HepG2 (cell line): ENCODE results near the gene HMX1. TPM values are rescaled to one million over a fixed set of nuclear protein-coding genes. Genes with fewer than 3 reads are reported as not detected.
A peak's percentile ranks its signal among the peaks of the same experiment; 100 is the strongest.

Source experiments
- ATAC-seq: fragments of 200-7000 bp; cut with Tn5 transposase; 3 replicates; pipeline ENCODE4 v1.9.1; 2020; ENCODE audit warnings: mild to moderate bottlenecking, moderate library complexity
- BruUV-seq: library from RNA; stranded (reverse); fragments of 400-500 nt; replicated peaks from 2 replicates; lab custom pipeline; 2021; lab: Mats Ljungman, UMichigan
- CTCF ChIA-PET: fragments of 300-600 bp; formaldehyde crosslinking; extraction: SDS; loops from one replicate; lab custom pipeline; 2021; ENCODE audit warnings: low total read pairs, inconsistent platforms, low intra/inter-chr PET ratio; lab: Yijun Ruan, JAX
- POLR2A ChIA-PET: fragments of 350-600 bp; sonication (Branson Sonifier 250); formaldehyde crosslinking; loops from one replicate; lab custom pipeline; 2020; ENCODE audit warnings: antibody characterized with exemption, inconsistent platforms; lab: Yijun Ruan, JAX
- DNase-seq: peaks from one replicate; pipeline ENCODE4 v3.0.0-alpha.2; 2015; ENCODE audit warnings: low spot score
- FAIRE-seq: peaks from 3 replicates; lab custom pipeline; 2011; peaks lifted over from hg19 to GRCh38; lab: Jason Lieb, UNC
- H2AFZ ChIP-seq: one replicate; pipeline ENCODE4 v1.6.1; 2011; ENCODE audit warnings: low read length, inconsistent platforms
- H3K27ac ChIP-seq: fragments of 300-600 bp; 3 replicates; pipeline ENCODE4 v1.8.0; 2011; ENCODE audit warnings: mixed run types, mild to moderate bottlenecking, mixed read lengths, low read length, inconsistent platforms; ENCODE audit not compliant: insufficient read depth; ENCODE audit errors: extremely low read length
- H3K27me3 ChIP-seq, 2 experiments: fragments of 200-600 bp in 1 of 2; 2 replicates in 1 of 2; 3 replicates in 1 of 2; pipeline versions ENCODE4 v1.6.0 to v1.8.0; 2011; ENCODE audit warnings: low read length in 2 of 2, mild to moderate bottlenecking in 2 of 2, moderate library complexity in 2 of 2, inconsistent platforms in 1 of 2; ENCODE audit not compliant: insufficient read depth in 2 of 2, control insufficient read depth in 1 of 2
- H3K36me3 ChIP-seq, 2 experiments: fragments of 200-600 bp in 1 of 2; replicated peaks in 1 of 2; 2 replicates in 1 of 2; 3 replicates in 1 of 2; pipeline versions ENCODE4 v1.5.1 to v1.8.0; 2011; ENCODE audit warnings: low read length in 2 of 2, inconsistent platforms in 1 of 2; ENCODE audit not compliant: insufficient read depth in 2 of 2, control insufficient read depth in 1 of 2
- H3K4me1 ChIP-seq: 2 replicates; pipeline ENCODE4 v1.5.1; 2012; ENCODE audit warnings: low read length, inconsistent platforms; ENCODE audit not compliant: insufficient read depth
- H3K4me2 ChIP-seq: 2 replicates; pipeline ENCODE4 v1.6.0; 2011; ENCODE audit warnings: low read depth, low read length, inconsistent platforms
- H3K4me3 ChIP-seq, 3 experiments: fragments of 200-600 bp in 1 of 3; sonication (generic), shearing (Covaris generic) in 1 of 3; replicated peaks in 1 of 3; 2 replicates each; pipeline ENCODE4 v1.5.1; 2011 to 2016; ENCODE audit warnings: low read length in 3 of 3, inconsistent platforms in 2 of 3, low read depth in 2 of 3, mild to moderate bottlenecking in 2 of 3, control low read depth in 1 of 3, mixed read lengths in 1 of 3; ENCODE audit not compliant: insufficient read depth in 1 of 3
- H3K79me2 ChIP-seq: one replicate; pipeline ENCODE4 v1.6.1; 2011; ENCODE audit warnings: low read length, inconsistent platforms; ENCODE audit not compliant: insufficient read depth
- H3K9ac ChIP-seq: 2 replicates; pipeline ENCODE4 v1.6.0; 2011; ENCODE audit warnings: mild to moderate bottlenecking, low read depth, low read length, inconsistent platforms; ENCODE audit not compliant: insufficient read depth
- H3K9me3 ChIP-seq: 2 replicates; pipeline ENCODE4 v1.5.1; 2012; ENCODE audit warnings: mild to moderate bottlenecking, low read length
- H4K20me1 ChIP-seq: 2 replicates; pipeline ENCODE4 v1.6.0; 2011; ENCODE audit warnings: inconsistent platforms, mild to moderate bottlenecking, low read length, moderate library complexity; ENCODE audit not compliant: insufficient read depth
- CTCF ChIP-seq: sonication (generic); formaldehyde crosslinking; IDR thresholded peaks from 2 replicates; pipeline ENCODE4 v1.5.0; 2020; ENCODE audit warnings: mild to moderate bottlenecking, missing genetic modification reagents, moderate library complexity
- FOSL1 ChIP-seq: sonication (generic); formaldehyde crosslinking; IDR thresholded peaks from 2 replicates; pipeline ENCODE4 v1.9.0; 2021; ENCODE audit warnings: missing genetic modification reagents, borderline replicate concordance
- FOXA3 ChIP-seq: IDR thresholded peaks from 2 replicates; pipeline ENCODE4 v1.6.1; 2016; ENCODE audit warnings: missing genetic modification reagents, missing compliant biosample characterization
- FOXO1 ChIP-seq: sonication (generic); formaldehyde crosslinking; IDR thresholded peaks from 2 replicates; pipeline ENCODE4 v1.4.0; 2020; ENCODE audit warnings: missing genetic modification reagents
- KDM1A ChIP-seq: IDR thresholded peaks from 2 replicates; pipeline ENCODE4 v1.6.1; 2016; ENCODE audit warnings: missing compliant biosample characterization
- KDM5B ChIP-seq: sonication (generic); formaldehyde crosslinking; IDR thresholded peaks from 2 replicates; pipeline ENCODE4 v1.4.0; 2020; ENCODE audit warnings: missing genetic modification reagents, mild to moderate bottlenecking, borderline replicate concordance
- RNF2 ChIP-seq: fragments of 450-650 bp; conservative IDR thresholded peaks from 2 replicates; pipeline ENCODE4 v1.6.1; 2016; ENCODE audit warnings: low read depth
- SCMH1 ChIP-seq: sonication (generic); formaldehyde crosslinking; IDR thresholded peaks from 2 replicates; pipeline ENCODE4 v1.9.0; 2021; ENCODE audit warnings: missing genetic modification reagents, mild to moderate bottlenecking, borderline replicate concordance
- SNRNP70 ChIP-seq: fragments of 200-400 bp; formaldehyde crosslinking; IDR thresholded peaks from 2 replicates; pipeline ENCODE4 v1.6.1; 2017; ENCODE audit warnings: mild to moderate bottlenecking, low read depth, low read length, moderate library complexity
- ZBTB20 ChIP-seq: sonication (generic); formaldehyde crosslinking; IDR thresholded peaks from 2 replicates; pipeline ENCODE4 v1.8.1; 2023; ENCODE audit warnings: missing genetic modification reagents, low read depth, mild to moderate bottlenecking, borderline replicate concordance
- ZFP62 ChIP-seq: sonication (generic); formaldehyde crosslinking; IDR thresholded peaks from 2 replicates; pipeline ENCODE4 v1.4.0; 2020; ENCODE audit warnings: missing genetic modification reagents
- ZNF10 ChIP-seq: sonication (generic); formaldehyde crosslinking; IDR thresholded peaks from 2 replicates; pipeline ENCODE4 v1.4.0; 2020; ENCODE audit warnings: mild to moderate bottlenecking, low read depth, missing genetic modification reagents, borderline replicate concordance
- ZNF335 ChIP-seq: sonication (generic); formaldehyde crosslinking; IDR thresholded peaks from 2 replicates; pipeline ENCODE4 v1.4.0; 2020; ENCODE audit warnings: missing genetic modification reagents
- ZNF460 ChIP-seq: sonication (generic); formaldehyde crosslinking; IDR thresholded peaks from 2 replicates; pipeline ENCODE4 v1.5.1; 2020; ENCODE audit warnings: missing genetic modification reagents, mild to moderate bottlenecking, borderline replicate concordance
- ZNF550 ChIP-seq: sonication (generic); formaldehyde crosslinking; IDR thresholded peaks from 2 replicates; pipeline ENCODE4 v1.4.0; 2020; ENCODE audit warnings: mild to moderate bottlenecking, missing genetic modification reagents, borderline replicate concordance
- ZNF891 ChIP-seq: sonication (generic); formaldehyde crosslinking; IDR thresholded peaks from 2 replicates; pipeline ENCODE4 v1.5.0; 2020; ENCODE audit warnings: mild to moderate bottlenecking, missing genetic modification reagents
- ZXDC ChIP-seq: sonication (generic); formaldehyde crosslinking; IDR thresholded peaks from 2 replicates; pipeline ENCODE4 v1.5.0; 2020; ENCODE audit warnings: mild to moderate bottlenecking, missing genetic modification reagents
- WGBS: methylation state at CpG from one replicate; pipeline ENCODE4 v1.1.6; 2017; ENCODE audit warnings: low lambda C conversion rate; 5-methylcytosine and 5-hydroxymethylcytosine counted together
- in situ Hi-C: cut with HindIII; loops from 2 replicates; pipeline ENCODE4 v1.10.0; 2017; ENCODE audit warnings: low pct_unique_long_range_greater_than_20kb; ENCODE audit not compliant: extremely low pct_ligation_motif_present
- intact Hi-C: fragments of 100-400 bp; cut with micrococcal nuclease; formaldehyde crosslinking; loops from one replicate; pipeline ENCODE4 v1.10.0; 2022; ENCODE audit not compliant: unreplicated experiment
- polyA plus RNA-seq, 8 experiments: library from polyadenylated mRNA; depleted of rRNA in 3 of 8; stranded (reverse) in 7 of 8; unstranded in 1 of 8; fragments of >200 nt; fragmentation: Illumina TruSeq in 4 of 8; extraction: Trizol in 4 of 8; gene quantifications; 2 replicates each; pipeline versions ENCODE4 v1.2.1 to v1.2.3, GENCODE V29; 2011 to 2016; ENCODE audit warnings: low read depth in 4 of 8, missing spikeins in 1 of 8, mixed read lengths in 1 of 8; ENCODE audit not compliant: insufficient read depth in 1 of 8
- total RNA-seq, 5 experiments: library from RNA; depleted of rRNA; stranded (reverse); fragments of >200 nt; fragmentation: Illumina TruSeq; extraction: Trizol; gene quantifications; 2 replicates each; pipeline ENCODE4 v1.2.3, GENCODE V29; 2016; ENCODE audit warnings: low read depth in 1 of 5

Gene HMX1
- total and polyA plus RNA-seq, 2 of the 13 experiments (the other 11 are each of a cell fraction or from before 2014, with no cell fraction given) = not detected

GRCh38 chr4:8900588-8900987 lies 28.9 kb upstream of the HMX1 start:
- no peak for FAIRE-seq
- DNase-seq = no peak
- Histone ChIP-seq H3K4me2 (no peak overlapping the region), H2AFZ (no peak overlapping the region), H3K4me3 (no peak overlapping the region), H3K4me1 (no peaks in the 10 kb centered on the region), H3K9ac (no peak overlapping the region), H3K27ac (no peak overlapping the region), H3K27me3 (peaks cover 12 to 60% of the 10 kb centered on the region in 2 experiments), H3K36me3 (no peaks in the 10 kb centered on the region), H3K79me2 (no peaks in the 10 kb centered on the region), H4K20me1 (no peaks in the 10 kb centered on the region), H3K9me3 (no peaks in the 10 kb centered on the region)
- ChIA-PET POLR2A (no interaction called here), CTCF (no interaction called here)
- in situ Hi-C loops (no loop called here), intact Hi-C loops (no loop called here)
- BruUV-seq = no TSS peak
- no peak for TF ChIP-seq ZNF891
- no peak for TF ChIP-seq KDM1A
- no peak for TF ChIP-seq SCMH1 (CRISPR knock-in tag)
- no peak for TF ChIP-seq RNF2
- TF ChIP-seq CTCF = 0 out of 2 replicates have a peak, but pooled peaks have one; percentile 20
- WGBS = 36% methylated on average over 5 of the region's 6 CpGs
- peak; percentile 70 for ATAC-seq

- Histone ChIP-seq H4K20me1 (no peaks in the 10 kb centered on the region), H3K4me2 (no peak overlapping the region), H3K79me2 (no peaks in the 10 kb centered on the region), H3K9me3 (no peaks in the 10 kb centered on the region), H3K4me1 (peaks cover 5% of the 10 kb centered on the region; the same call in 1 of the 2 replicates), H2AFZ (no peak overlapping the region), H3K27ac (no peak overlapping the region), H3K27me3 (peaks cover 10 to 56% of the 10 kb centered on the region in 2 experiments; a peak in 4 of 5 replicates), H3K4me3 (no peak overlapping the region), H3K9ac (no peak overlapping the region), H3K36me3 (no peaks in the 10 kb centered on the region)
- FAIRE-seq (no peak), DNase-seq (no peak), ATAC-seq (no peak)
- ChIA-PET POLR2A (no interaction called here), CTCF (no interaction called here)
- no TSS peak for BruUV-seq
- in situ Hi-C loops = no loop called here
- WGBS = 11% methylated on average over 10 of the region's 10 CpGs
- intact Hi-C loops = no loop called here
- TF ChIP-seq ZNF10 (CRISPR knock-in tag) = no peak
- TF ChIP-seq KDM5B (CRISPR knock-in tag) = no peak
- no peak for TF ChIP-seq ZXDC (CRISPR knock-in tag)
- no peak for TF ChIP-seq FOSL1 (CRISPR knock-in tag)
- no peak for TF ChIP-seq ZFP62
- TF ChIP-seq ZNF460 (CRISPR knock-in tag) = no peak
- TF ChIP-seq FOXA3 (CRISPR knock-in tag) = no peak
- TF ChIP-seq ZNF335 = no peak
- no peak for TF ChIP-seq ZNF550 (CRISPR knock-in tag)
- no peak for TF ChIP-seq SNRNP70
- TF ChIP-seq ZBTB20 = no peak
- no peak for TF ChIP-seq FOXO1 (CRISPR knock-in tag)
These were observed 26.8 kb upstream of the HMX1 start for GRCh38 chr4:8898419-8898818.
